Measurements from ENCODE around the gene SORCS1. TPM values are rescaled to one million over a fixed set of nuclear protein-coding genes. Genes with fewer than 3 reads are reported as not detected.
"Not testable (repeated sequence)": the region's sequence is repeated elsewhere in the genome, so short reads cannot be mapped to it uniquely, and the experiment has no call there.

The SORCS1 gene
- total RNA-seq, 1 experiment from 2014 or later = 48.9 TPM

- Histone ChIP-seq H3K27me3 (no peaks in the 10 kb centered on the region), H3K4me1 (no peaks in the 10 kb centered on the region), H3K36me3 (no peaks in the 10 kb centered on the region), H3K4me3 (no peak overlapping the region), H3K9me3 (replicated peaks) (no peaks in the 10 kb centered on the region), H3K27ac (no peak overlapping the region)
- DNase-seq = no peak
Observed at GRCh38 chr10:107051769-107052168, 112.7 kb downstream of the SORCS1 start.

GRCh38 chr10:107043461-107043860 is 121.0 kb downstream of the SORCS1 start:
- no peak overlapping the region for H3K4me3 ChIP-seq
- peaks cover 21% of the 10 kb centered on the region for H3K4me1 ChIP-seq
- H3K36me3 ChIP-seq = no peaks in the 10 kb centered on the region
- 0 out of 2 replicates have a peak, but pooled peaks cover 2% of the 10 kb centered on the region for H3K9me3 ChIP-seq (replicated peaks)
- no peaks in the 10 kb centered on the region for H3K27me3 ChIP-seq
- peak; percentile 54 to 76 for DNase-seq
- no peak overlapping the region for H3K27ac ChIP-seq

- no peak for DNase-seq
- Histone ChIP-seq H3K27me3 (no peaks in the 10 kb centered on the region), H3K4me3 (no peak overlapping the region), H3K36me3 (no peaks in the 10 kb centered on the region), H3K4me1 (peaks cover 22% of the 10 kb centered on the region), H3K9me3 (replicated peaks) (no peaks in the 10 kb centered on the region), H3K27ac (no peak overlapping the region)
Observed at GRCh38 chr10:107037192-107038122, 127.0 kb downstream of the SORCS1 start.

GRCh38 chr10:107033799-107034422 is 130.6 kb downstream of the SORCS1 start:
- Histone ChIP-seq H3K9me3 (replicated peaks) (no peaks in the 10 kb centered on the region), H3K27ac (peak overlapping the region; percentile 91), H3K4me1 (peaks cover 38% of the 10 kb centered on the region), H3K36me3 (no peaks in the 10 kb centered on the region), H3K4me3 (no peak overlapping the region), H3K27me3 (no peaks in the 10 kb centered on the region)
- DNase-seq = peak in 1 of 2 experiments; percentile 47

- Histone ChIP-seq H3K4me1 (peaks cover 38% of the 10 kb centered on the region), H3K27ac (peak overlapping the region; percentile 91), H3K36me3 (no peaks in the 10 kb centered on the region), H3K27me3 (no peaks in the 10 kb centered on the region), H3K9me3 (replicated peaks) (no peaks in the 10 kb centered on the region), H3K4me3 (peak overlapping the region; percentile 43; the same call in 1 of the 2 replicates)
- DNase-seq = peak in 1 of 2 experiments; percentile 33
Observed at GRCh38 chr10:107032700-107033401, 131.7 kb downstream of the SORCS1 start.

- H3K4me1 ChIP-seq = peaks cover 38% of the 10 kb centered on the region
- H3K27me3 ChIP-seq = no peaks in the 10 kb centered on the region
- H3K4me3 ChIP-seq = peak overlapping the region; percentile 43
- no peaks in the 10 kb centered on the region for H3K36me3 ChIP-seq
- DNase-seq = peak; percentile 80 to 96
- H3K9me3 ChIP-seq (replicated peaks) = no peaks in the 10 kb centered on the region
- H3K27ac ChIP-seq = peak overlapping the region; percentile 91
Observed at GRCh38 chr10:107031931-107032699, 132.4 kb downstream of the SORCS1 start.

GRCh38 chr10:107028236-107028635 is 136.3 kb downstream of the SORCS1 start:
- no peaks in the 10 kb centered on the region for H3K27me3 ChIP-seq
- peaks cover 29% of the 10 kb centered on the region for H3K4me1 ChIP-seq
- no peak overlapping the region for H3K27ac ChIP-seq

GRCh38 chr10:107025676-107026075 is 138.8 kb downstream of the SORCS1 start:
- H3K27ac ChIP-seq = no peak overlapping the region
- DNase-seq = no peak
- no peak overlapping the region for H3K4me3 ChIP-seq
- peaks cover 6% of the 10 kb centered on the region for H3K4me1 ChIP-seq
- no peaks in the 10 kb centered on the region for H3K9me3 ChIP-seq (replicated peaks)
- no peaks in the 10 kb centered on the region for H3K27me3 ChIP-seq
- H3K36me3 ChIP-seq = peaks cover 2% of the 10 kb centered on the region; the same call in 1 of the 2 replicates

More at GRCh38 chr10:107028236-107028635, 136.3 kb downstream of the SORCS1 start:
- no peak for DNase-seq
- H3K36me3 ChIP-seq = no peaks in the 10 kb centered on the region
- no peak overlapping the region for H3K4me3 ChIP-seq
- no peaks in the 10 kb centered on the region for H3K9me3 ChIP-seq (replicated peaks)

- not testable (repeated sequence) for H3K27ac ChIP-seq, H3K4me1 ChIP-seq
Observed at GRCh38 chr10:107024033-107024432, 140.5 kb downstream of the SORCS1 start.

GRCh38 chr10:107022600-107023354 is 141.7 kb downstream of the SORCS1 start:
- Histone ChIP-seq H3K27ac (no peak overlapping the region), H3K9me3 (replicated peaks) (0 out of 2 replicates have a peak, but pooled peaks cover under 1% of the 10 kb centered on the region), H3K4me3 (no peak overlapping the region), H3K27me3 (no peaks in the 10 kb centered on the region), H3K4me1 (no peaks in the 10 kb centered on the region; the same call in 1 of the 2 replicates), H3K36me3 (peaks cover 2% of the 10 kb centered on the region; the same call in 1 of the 2 replicates)
- peak in 1 of 2 experiments; percentile 49 for DNase-seq

More at GRCh38 chr10:107024033-107024432, 140.5 kb downstream of the SORCS1 start:
- H3K27me3 ChIP-seq; H3K4me3 ChIP-seq; H3K9me3 ChIP-seq (replicated peaks); DNase-seq; H3K36me3 ChIP-seq: not testable (repeated sequence)

- peaks cover 2% of the 10 kb centered on the region; the same call in 1 of the 2 replicates for H3K36me3 ChIP-seq
- no peak overlapping the region for H3K4me3 ChIP-seq
- H3K4me1 ChIP-seq = no peaks in the 10 kb centered on the region; the same call in 1 of the 2 replicates
- no peaks in the 10 kb centered on the region for H3K27me3 ChIP-seq
- 0 out of 2 replicates have a peak, but pooled peaks cover 2% of the 10 kb centered on the region for H3K9me3 ChIP-seq (replicated peaks)
- no peak for DNase-seq
- H3K27ac ChIP-seq = no peak overlapping the region
Observed at GRCh38 chr10:107019154-107019553, 145.4 kb downstream of the SORCS1 start.

GRCh38 chr10:107013258-107014006 is 151.1 kb downstream of the SORCS1 start:
- Histone ChIP-seq H3K4me3 (no peak overlapping the region), H3K27me3 (no peaks in the 10 kb centered on the region), H3K9me3 (replicated peaks) (0 out of 2 replicates have a peak, but pooled peaks cover 2% of the 10 kb centered on the region), H3K36me3 (no peaks in the 10 kb centered on the region; the same call in 1 of the 2 replicates), H3K4me1 (peaks cover 23% of the 10 kb centered on the region), H3K27ac (0 out of 2 replicates have a peak overlapping the region, but pooled peaks have one; percentile 14)
- DNase-seq = peak; percentile 13 to 37

All from SJCRH30 (cell line).